GM23338 (cell line): ENCODE results near the gene SOWAHC. TPM values are rescaled to one million over a fixed set of nuclear protein-coding genes. Genes with fewer than 3 reads are reported as not detected.

Experiments used
- ATAC-seq: fragments of 200-7000 bp; cut with Tn5 transposase; 3 replicates; pipeline ENCODE4 v1.9.1; 2020
- DNase-seq: peaks from one replicate; pipeline ENCODE4 v3.0.0-alpha.2; 2015; ENCODE audit warnings: low spot score
- H2AFZ ChIP-seq: fragments of 200-600 bp; sonication (generic); 2 replicates; pipeline ENCODE4 v1.8.0; 2016; ENCODE audit warnings: antibody characterized with exemption, mild to moderate bottlenecking, moderate library complexity
- H3F3A ChIP-seq: fragments of 200-600 bp; sonication (generic); replicated peaks from 2 replicates; pipeline ENCODE4 v1.8.0; 2017; ENCODE audit warnings: antibody characterized with exemption, mixed run types, low read depth
- H3K27ac ChIP-seq: fragments of 200-600 bp; sonication (generic); 2 replicates; pipeline ENCODE4 v1.6.1; 2016; ENCODE audit warnings: low read depth
- H3K27me3 ChIP-seq: fragments of 200-600 bp; sonication (generic); 2 replicates; pipeline ENCODE4 v1.8.0; 2016; ENCODE audit warnings: mild to moderate bottlenecking, mixed run types, moderate library complexity; ENCODE audit not compliant: insufficient read depth
- H3K36me3 ChIP-seq: fragments of 200-600 bp; sonication (generic); 2 replicates; pipeline ENCODE4 v1.8.0; 2016; ENCODE audit warnings: mild to moderate bottlenecking; ENCODE audit not compliant: insufficient read depth
- H3K4me1 ChIP-seq: fragments of 200-600 bp; sonication (generic); 2 replicates; pipeline ENCODE4 v1.8.0; 2016; ENCODE audit warnings: mild to moderate bottlenecking, moderate library complexity; ENCODE audit not compliant: insufficient read depth
- H3K4me2 ChIP-seq: fragments of 200-600 bp; sonication (generic); 2 replicates; pipeline ENCODE4 v1.7.1; 2017; ENCODE audit warnings: mixed run types
- H3K4me3 ChIP-seq: fragments of 200-600 bp; sonication (generic); 2 replicates; pipeline ENCODE4 v1.6.1; 2016; ENCODE audit warnings: mixed run types
- H3K79me2 ChIP-seq: fragments of 200-600 bp; sonication (generic); replicated peaks from 2 replicates; pipeline ENCODE4 v1.8.0; 2017; ENCODE audit warnings: mild to moderate bottlenecking; ENCODE audit not compliant: insufficient read depth
- H3K9me2 ChIP-seq: fragments of 200-600 bp; sonication (generic); 2 replicates; pipeline ENCODE4 v1.8.0; 2017; ENCODE audit not compliant: insufficient read depth
- H4K20me1 ChIP-seq: fragments of 200-600 bp; sonication (generic); replicated peaks from 2 replicates; pipeline ENCODE4 v1.8.0; 2017; ENCODE audit warnings: mild to moderate bottlenecking; ENCODE audit not compliant: insufficient read depth
- H3K27ac Mint-ChIP-seq: 2 replicates; pipeline ENCODE4 v1.8.0; 2020; ENCODE audit warnings: inconsistent platforms, mild to moderate bottlenecking, moderate library complexity, mixed read lengths
- H3K27me3 Mint-ChIP-seq: 3 replicates; pipeline ENCODE4 v1.8.0; 2022; ENCODE audit warnings: low read depth, mild to moderate bottlenecking, moderate library complexity, mixed read lengths, inconsistent platforms; ENCODE audit not compliant: insufficient read depth, poor library complexity
- H3K36me3 Mint-ChIP-seq: 3 replicates; pipeline ENCODE4 v1.8.0; 2021; ENCODE audit warnings: low read depth, mild to moderate bottlenecking, inconsistent platforms, moderate library complexity, mixed read lengths
- H3K4me1 Mint-ChIP-seq: 3 replicates; pipeline ENCODE4 v1.8.0; 2020; ENCODE audit warnings: mild to moderate bottlenecking, inconsistent platforms, mixed read lengths
- H3K4me3 Mint-ChIP-seq: 3 replicates; pipeline ENCODE4 v1.8.0; 2021; ENCODE audit warnings: moderate library complexity, mild to moderate bottlenecking, inconsistent platforms, mixed read lengths
- H3K9me3 Mint-ChIP-seq: 3 replicates; pipeline ENCODE4 v1.8.0; 2020; ENCODE audit warnings: moderate library complexity, mild to moderate bottlenecking, inconsistent platforms, mixed read lengths
- CREB1 ChIP-seq: fragments of 250-450 bp; sonication (Bioruptor Pico); IDR thresholded peaks from 2 replicates; pipeline ENCODE4 v1.5.0; 2020; ENCODE audit warnings: low read depth, mild to moderate bottlenecking, moderate library complexity
- CTCF ChIP-seq, 2 experiments: fragments of 200-600 bp in 1 of 2; sonication (generic) in 1 of 2; conservative IDR thresholded peaks; 2 replicates each; pipeline versions ENCODE4 v1.5.1 to v1.6.1; 2016 to 2017; ENCODE audit warnings: antibody characterized with exemption in 2 of 2, low read depth in 2 of 2, mild to moderate bottlenecking in 2 of 2, moderate library complexity in 1 of 2
- EZH2 ChIP-seq: fragments of 200-600 bp; sonication (generic); IDR thresholded peaks from one replicate; pipeline ENCODE4 v1.8.0; 2017; ENCODE audit warnings: antibody characterized with exemption, mild to moderate bottlenecking, low read depth; ENCODE audit not compliant: unreplicated experiment
- JUNB ChIP-seq: IDR thresholded peaks from one replicate; pipeline ENCODE4 v1.6.1; 2016; ENCODE audit warnings: antibody characterized with exemption; ENCODE audit not compliant: unreplicated experiment
- NANOG ChIP-seq: IDR thresholded peaks from 2 replicates; pipeline ENCODE4 v1.6.1; 2016; ENCODE audit warnings: antibody characterized with exemption, borderline replicate concordance
- POLR2AphosphoS5 ChIP-seq: IDR thresholded peaks from 2 replicates; pipeline ENCODE4 v1.6.1; 2016; ENCODE audit warnings: antibody characterized with exemption, low read depth
- REST ChIP-seq: IDR thresholded peaks from one replicate; pipeline ENCODE4 v1.6.1; 2018; ENCODE audit warnings: antibody characterized with exemption; ENCODE audit not compliant: unreplicated experiment
- STAT1 ChIP-seq: IDR thresholded peaks from one replicate; pipeline ENCODE4 v1.6.1; 2016; ENCODE audit warnings: antibody characterized with exemption; ENCODE audit not compliant: unreplicated experiment
- ZNF114 ChIP-seq: fragments of 250-450 bp; sonication (Bioruptor Pico); IDR thresholded peaks from 2 replicates; pipeline ENCODE4 v1.5.0; 2020; ENCODE audit warnings: mild to moderate bottlenecking, moderate library complexity
- ZNF331 ChIP-seq: fragments of 250-450 bp; sonication (Bioruptor Pico); IDR thresholded peaks from 2 replicates; pipeline ENCODE4 v1.5.0; 2020; ENCODE audit warnings: low read depth, mild to moderate bottlenecking, moderate library complexity
- ZNF462 ChIP-seq: fragments of 250-450 bp; sonication (Bioruptor Pico); IDR thresholded peaks from 2 replicates; pipeline ENCODE4 v1.5.0; 2020; ENCODE audit warnings: mild to moderate bottlenecking, moderate library complexity
- polyA plus RNA-seq: library from polyadenylated mRNA; unstranded; fragments of >200 nt; fragmentation: Nextera tagmentation; extraction: Ambion mirVana; gene quantifications from 2 replicates; pipeline ENCODE4 v1.2.1, GENCODE V29; 2016
- total RNA-seq: library from RNA; depleted of rRNA; stranded (reverse); fragments of >200 nt; shearing (Covaris generic); gene quantifications from 2 replicates; pipeline ENCODE4 v1.2.3, GENCODE V29; 2014

SOWAHC gene
- total and polyA plus RNA-seq, 2 experiments from 2014 or later: 7.4 to 26.3 TPM

GRCh38 chr2:109591206-109591605 lies 23.0 kb upstream of the SOWAHC start (continued):
- no peak for TF ChIP-seq STAT1
- TF ChIP-seq REST: no peak
- TF ChIP-seq EZH2: no peak
- TF ChIP-seq ZNF331: no peak
- no peak for TF ChIP-seq CREB1 (CRISPR knock-in tag)
- no peak for TF ChIP-seq JUNB
- no peak for TF ChIP-seq NANOG

- Mint-ChIP-seq H3K27ac (no peak overlapping the region), H3K9me3 (no peaks in the 10 kb centered on the region), H3K36me3 (peaks cover 5% of the 10 kb centered on the region; the same call in 2 of the 3 replicates), H3K4me1 (peaks cover 6% of the 10 kb centered on the region; the same call in 2 of the 3 replicates), H3K27me3 (no peaks in the 10 kb centered on the region), H3K4me3 (no peak overlapping the region)
- Histone ChIP-seq H3K4me1 (no peaks in the 10 kb centered on the region), H3K27ac (no peak overlapping the region), H3K9me2 (no peaks in the 10 kb centered on the region), H3K4me2 (no peak overlapping the region), H3K27me3 (no peaks in the 10 kb centered on the region), H4K20me1 (peaks cover 11% of the 10 kb centered on the region; the same call in 1 of the 2 replicates), H3K4me3 (no peak overlapping the region), H3K36me3 (no peaks in the 10 kb centered on the region), H3K79me2 (peaks cover 59% of the 10 kb centered on the region), H2AFZ (no peak overlapping the region), H3F3A (no peaks in the 10 kb centered on the region)
- DNase-seq (no peak), ATAC-seq (no peak)
- TF ChIP-seq NANOG (no peak), EZH2 (no peak), CTCF (conservative IDR thresholded peaks at IDR 0.05; ENCODE audit: low read depth in 2 of 2) (no peak), ZNF114 (CRISPR knock-in tag) (no peak), POLR2AphosphoS5 (no peak), CREB1 (CRISPR knock-in tag) (no peak), ZNF462 (CRISPR knock-in tag) (no peak)
These were observed 21.3 kb upstream of the SOWAHC start for GRCh38 chr2:109592905-109593304.
